Measurements from ENCODE around the gene PRELID3B. TPM values are rescaled to one million over a fixed set of nuclear protein-coding genes. Genes with fewer than 3 reads are reported as not detected.

Gene PRELID3B
- total and polyA plus RNA-seq, 2 of the 13 experiments (the other 11 are each of a cell fraction or from before 2014, with no cell fraction given) = 23.3 to 42.6 TPM

DNA sequence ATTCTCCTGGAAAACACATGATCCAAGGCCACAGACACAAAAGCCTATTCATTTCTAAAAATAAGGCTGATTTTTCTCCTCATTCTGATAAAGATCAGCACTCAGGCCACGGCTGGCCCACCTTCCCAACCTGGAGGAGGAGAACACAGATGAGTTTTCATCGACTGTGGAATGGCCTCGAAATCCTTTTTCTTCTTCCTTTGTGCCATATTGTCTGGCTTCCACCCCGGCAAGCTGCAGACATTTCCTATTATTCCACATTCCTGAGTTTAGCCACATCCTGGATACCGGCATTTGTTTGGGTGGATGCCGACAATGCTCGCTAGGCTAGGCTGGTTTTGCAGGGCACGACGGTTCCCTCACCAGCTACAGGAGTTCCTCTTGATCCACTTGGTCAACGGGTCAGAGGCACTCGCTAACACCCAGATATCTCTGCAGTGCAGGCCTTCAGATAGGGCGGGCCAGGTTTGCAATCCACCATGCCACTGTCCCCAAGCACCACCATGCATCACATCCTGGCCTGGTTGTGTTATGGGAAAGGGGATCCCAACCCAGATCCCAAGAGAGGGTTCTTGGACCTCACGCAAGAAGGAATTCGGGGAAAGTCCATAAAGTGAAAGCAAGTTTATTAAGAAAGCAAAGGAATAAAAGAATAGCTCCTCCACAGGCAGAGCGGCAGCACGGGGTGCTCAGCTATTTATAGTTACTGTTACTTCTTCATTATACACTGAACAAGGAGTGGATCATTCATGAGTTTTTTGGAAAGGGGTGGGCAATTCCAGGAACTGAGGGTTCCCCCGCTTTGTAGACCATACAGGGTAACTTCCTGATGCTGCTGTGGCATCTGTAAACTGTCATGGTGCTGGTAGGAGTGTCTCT, 31.4 kb downstream of the PRELID3B start (continued):
- TF ChIP-seq, protein P1, sequence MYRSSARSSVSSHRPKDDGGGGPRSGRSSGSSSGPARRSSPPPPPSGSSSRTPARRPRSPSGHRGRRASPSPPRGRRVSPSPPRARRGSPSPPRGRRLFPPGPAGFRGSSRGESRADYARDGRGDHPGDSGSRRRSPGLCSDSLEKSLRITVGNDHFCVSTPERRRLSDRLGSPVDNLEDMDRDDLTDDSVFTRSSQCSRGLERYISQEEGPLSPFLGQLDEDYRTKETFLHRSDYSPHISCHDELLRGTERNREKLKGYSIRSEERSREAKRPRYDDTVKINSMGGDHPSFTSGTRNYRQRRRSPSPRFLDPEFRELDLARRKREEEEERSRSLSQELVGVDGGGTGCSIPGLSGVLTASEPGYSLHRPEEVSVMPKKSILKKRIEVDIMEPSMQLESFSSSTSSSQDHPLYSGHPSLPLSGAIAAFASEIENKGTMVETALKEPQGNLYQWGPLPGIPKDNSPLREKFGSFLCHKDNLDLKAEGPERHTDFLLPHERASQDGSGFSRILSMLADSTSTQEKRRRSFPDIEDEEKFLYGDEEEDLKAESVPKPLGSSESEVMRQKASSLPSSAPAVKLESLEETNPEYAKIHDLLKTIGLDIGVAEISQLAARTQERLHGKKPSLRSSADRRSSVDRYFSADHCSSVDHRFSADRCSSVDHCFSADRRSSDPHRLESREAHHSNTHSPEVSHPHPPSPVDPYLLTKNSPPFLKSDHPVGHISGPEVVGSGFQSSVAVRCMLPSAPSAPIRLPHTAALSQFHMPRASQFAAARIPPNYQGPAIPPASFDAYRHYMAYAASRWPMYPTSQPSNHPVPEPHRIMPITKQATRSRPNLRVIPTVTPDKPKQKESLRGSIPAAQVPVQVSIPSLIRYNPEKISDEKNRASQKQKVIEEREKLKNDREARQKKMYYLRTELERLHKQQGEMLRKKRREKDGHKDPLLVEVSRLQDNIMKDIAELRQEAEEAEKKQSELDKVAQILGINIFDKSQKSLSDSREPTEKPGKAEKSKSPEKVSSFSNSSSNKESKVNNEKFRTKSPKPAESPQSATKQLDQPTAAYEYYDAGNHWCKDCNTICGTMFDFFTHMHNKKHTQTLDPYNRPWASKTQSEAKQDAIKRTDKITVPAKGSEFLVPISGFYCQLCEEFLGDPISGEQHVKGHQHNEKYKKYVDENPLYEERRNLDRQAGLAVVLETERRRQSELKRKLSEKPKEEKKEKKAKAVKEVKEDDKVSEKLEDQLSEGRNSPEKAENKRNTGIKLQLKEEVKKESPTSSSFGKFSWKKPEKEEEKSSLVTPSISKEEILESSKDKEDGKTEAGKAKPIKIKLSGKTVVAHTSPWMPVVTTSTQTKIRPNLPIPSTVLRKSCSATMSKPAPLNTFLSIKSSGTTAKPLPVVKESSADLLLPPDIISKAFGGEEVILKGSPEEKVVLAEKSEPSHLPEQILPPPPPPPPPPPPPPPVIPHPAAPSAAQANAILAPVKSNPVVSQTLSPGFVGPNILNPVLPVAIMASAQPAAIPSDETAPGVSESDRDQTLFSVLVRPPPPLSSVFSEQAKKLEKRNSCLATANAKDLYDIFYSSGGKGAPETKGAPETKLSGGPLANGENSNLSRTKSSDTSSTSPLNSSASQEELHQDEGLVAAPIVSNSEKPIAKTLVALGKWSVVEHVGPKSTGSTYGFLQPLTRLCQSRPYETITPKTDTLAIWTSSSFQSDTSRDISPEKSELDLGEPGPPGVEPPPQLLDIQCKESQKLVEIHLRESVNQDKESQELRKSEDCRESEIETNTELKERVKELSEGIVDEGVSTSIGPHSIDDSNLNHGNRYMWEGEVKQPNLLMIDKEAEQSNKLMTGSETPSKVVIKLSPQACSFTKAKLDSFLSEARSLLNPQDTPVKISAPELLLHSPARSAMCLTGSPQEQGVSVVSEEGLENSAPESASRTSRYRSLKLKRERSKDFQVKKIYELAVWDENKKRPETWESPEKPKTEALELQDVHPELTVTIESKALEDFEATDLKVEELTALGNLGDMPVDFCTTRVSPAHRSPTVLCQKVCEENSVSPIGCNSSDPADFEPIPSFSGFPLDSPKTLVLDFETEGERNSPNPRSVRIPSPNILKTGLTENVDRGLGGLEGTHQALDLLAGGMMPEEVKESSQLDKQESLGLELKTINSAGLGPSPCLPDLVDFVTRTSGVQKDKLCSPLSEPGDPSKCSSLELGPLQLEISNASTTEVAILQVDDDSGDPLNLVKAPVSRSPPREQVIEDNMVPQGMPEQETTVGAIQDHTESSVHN (CRISPR knock-in tag; IDR thresholded peaks at IDR 0.05) = no peak
- TF ChIP-seq ETV5 (CRISPR knock-in tag; IDR thresholded peaks at IDR 0.05; ENCODE audit: borderline replicate concordance) = peak; percentile 74
- TF ChIP-seq, protein P2, sequence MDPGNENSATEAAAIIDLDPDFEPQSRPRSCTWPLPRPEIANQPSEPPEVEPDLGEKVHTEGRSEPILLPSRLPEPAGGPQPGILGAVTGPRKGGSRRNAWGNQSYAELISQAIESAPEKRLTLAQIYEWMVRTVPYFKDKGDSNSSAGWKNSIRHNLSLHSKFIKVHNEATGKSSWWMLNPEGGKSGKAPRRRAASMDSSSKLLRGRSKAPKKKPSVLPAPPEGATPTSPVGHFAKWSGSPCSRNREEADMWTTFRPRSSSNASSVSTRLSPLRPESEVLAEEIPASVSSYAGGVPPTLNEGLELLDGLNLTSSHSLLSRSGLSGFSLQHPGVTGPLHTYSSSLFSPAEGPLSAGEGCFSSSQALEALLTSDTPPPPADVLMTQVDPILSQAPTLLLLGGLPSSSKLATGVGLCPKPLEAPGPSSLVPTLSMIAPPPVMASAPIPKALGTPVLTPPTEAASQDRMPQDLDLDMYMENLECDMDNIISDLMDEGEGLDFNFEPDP (CRISPR knock-in tag; conservative IDR thresholded peaks at IDR 0.05) = no peak
- TF ChIP-seq MEF2D (CRISPR knock-in tag; IDR thresholded peaks at IDR 0.05) = no peak
- TF ChIP-seq DNMT1 (CRISPR knock-in tag; IDR thresholded peaks at IDR 0.05) = no peak
- peak; percentile 55; the same call in 1 of the 2 replicates for TF ChIP-seq KDM2A (CRISPR knock-in tag; IDR thresholded peaks at IDR 0.05; ENCODE audit: borderline replicate concordance, low read depth)
- TF ChIP-seq ZNF274 (CRISPR knock-in tag; IDR thresholded peaks at IDR 0.05) = no peak; the same call in 1 of the 2 replicates
- no peak for TF ChIP-seq SMC3 (IDR thresholded peaks at IDR 0.05; ENCODE audit: low read length)
- TF ChIP-seq, protein P3, sequence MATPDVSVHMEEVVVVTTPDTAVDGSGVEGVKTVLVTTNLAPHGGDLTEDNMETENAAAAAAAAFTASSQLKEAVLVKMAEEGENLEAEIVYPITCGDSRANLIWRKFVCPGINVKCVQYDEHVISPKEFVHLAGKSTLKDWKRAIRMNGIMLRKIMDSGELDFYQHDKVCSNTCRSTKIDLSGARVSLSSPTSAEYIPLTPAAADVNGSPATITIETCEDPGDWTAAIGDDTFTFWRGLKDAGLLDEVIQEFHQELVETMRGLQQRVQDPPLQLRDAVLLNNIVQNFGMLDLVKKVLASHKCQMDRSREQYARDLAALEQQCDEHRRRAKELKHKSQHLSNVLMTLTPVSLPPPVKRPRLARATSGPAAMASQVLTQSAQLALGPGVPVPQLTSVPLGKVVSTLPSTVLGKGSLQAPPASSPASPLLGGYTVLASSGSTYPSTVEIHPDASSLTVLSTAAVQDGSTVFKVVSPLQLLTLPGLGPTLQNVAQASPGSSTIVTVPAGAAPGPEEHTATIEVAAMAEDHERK (CRISPR knock-in tag; IDR thresholded peaks at IDR 0.05; ENCODE audit: low read depth) = no peak
- TF ChIP-seq ZKSCAN5 (CRISPR knock-in tag; IDR thresholded peaks at IDR 0.05) = no peak
- TF ChIP-seq, protein P4, sequence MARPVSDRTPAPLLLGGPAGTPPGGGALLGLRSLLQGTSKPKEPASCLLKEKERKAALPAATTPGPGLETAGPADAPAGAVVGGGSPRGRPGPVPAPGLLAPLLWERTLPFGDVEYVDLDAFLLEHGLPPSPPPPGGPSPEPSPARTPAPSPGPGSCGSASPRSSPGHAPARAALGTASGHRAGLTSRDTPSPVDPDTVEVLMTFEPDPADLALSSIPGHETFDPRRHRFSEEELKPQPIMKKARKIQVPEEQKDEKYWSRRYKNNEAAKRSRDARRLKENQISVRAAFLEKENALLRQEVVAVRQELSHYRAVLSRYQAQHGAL (CRISPR knock-in tag; IDR thresholded peaks at IDR 0.05; ENCODE audit: not compliant biosample characterization) = no peak
- no peak for TF ChIP-seq JDP2 (CRISPR knock-in tag; IDR thresholded peaks at IDR 0.05; ENCODE audit: borderline replicate concordance)
- peak; percentile 48 for TF ChIP-seq POGZ (CRISPR knock-in tag; IDR thresholded peaks at IDR 0.05)
- TF ChIP-seq, protein P5, sequence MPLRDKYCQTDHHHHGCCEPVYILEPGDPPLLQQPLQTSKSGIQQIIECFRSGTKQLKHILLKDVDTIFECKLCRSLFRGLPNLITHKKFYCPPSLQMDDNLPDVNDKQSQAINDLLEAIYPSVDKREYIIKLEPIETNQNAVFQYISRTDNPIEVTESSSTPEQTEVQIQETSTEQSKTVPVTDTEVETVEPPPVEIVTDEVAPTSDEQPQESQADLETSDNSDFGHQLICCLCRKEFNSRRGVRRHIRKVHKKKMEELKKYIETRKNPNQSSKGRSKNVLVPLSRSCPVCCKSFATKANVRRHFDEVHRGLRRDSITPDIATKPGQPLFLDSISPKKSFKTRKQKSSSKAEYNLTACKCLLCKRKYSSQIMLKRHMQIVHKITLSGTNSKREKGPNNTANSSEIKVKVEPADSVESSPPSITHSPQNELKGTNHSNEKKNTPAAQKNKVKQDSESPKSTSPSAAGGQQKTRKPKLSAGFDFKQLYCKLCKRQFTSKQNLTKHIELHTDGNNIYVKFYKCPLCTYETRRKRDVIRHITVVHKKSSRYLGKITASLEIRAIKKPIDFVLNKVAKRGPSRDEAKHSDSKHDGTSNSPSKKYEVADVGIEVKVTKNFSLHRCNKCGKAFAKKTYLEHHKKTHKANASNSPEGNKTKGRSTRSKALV (CRISPR knock-in tag; IDR thresholded peaks at IDR 0.05) = no peak

Measured in HepG2 (cell line).